BLaER1 treated with 17β-estradiol and CSF1 and Interleukin-3, amounts not matched to agents 10 nM and 100 nM (cell line): Measurements from ENCODE around the gene MYO10.

Experiments
- H3K27ac ChIP-seq, 11 experiments: shearing (Covaris generic); formaldehyde crosslinking; 2 replicates each; pipeline ENCODE4 v1.8.1; 2022
- H3K27me3 ChIP-seq, 11 experiments: shearing (Covaris generic); formaldehyde crosslinking; 2 replicates each; pipeline ENCODE4 v1.8.1; 2022
- H3K36me3 ChIP-seq, 11 experiments: shearing (Covaris generic); formaldehyde crosslinking; 2 replicates each; pipeline ENCODE4 v1.8.1; 2022
- H3K4me1 ChIP-seq, 10 experiments: shearing (Covaris generic); formaldehyde crosslinking; 2 replicates each; pipeline ENCODE4 v1.8.1; 2022
- H3K4me2 ChIP-seq, 11 experiments: shearing (Covaris generic); formaldehyde crosslinking; 2 replicates each; pipeline ENCODE4 v1.8.1; 2022
- H3K4me3 ChIP-seq, 10 experiments: shearing (Covaris generic); formaldehyde crosslinking; 2 replicates each; pipeline ENCODE4 v1.8.1; 2022
- H3K9ac ChIP-seq, 11 experiments: shearing (Covaris generic); formaldehyde crosslinking; 2 replicates each; pipeline ENCODE4 v1.8.1; 2022
- H3K9me3 ChIP-seq, 11 experiments: shearing (Covaris generic); formaldehyde crosslinking; replicated peaks in 1 of 11; 2 replicates each; pipeline ENCODE4 v1.8.1; 2022
- H4K20me1 ChIP-seq, 11 experiments: shearing (Covaris generic); formaldehyde crosslinking; 2 replicates each; pipeline ENCODE4 v1.8.1; 2022
- Cebpa-rat ChIP-seq, 11 experiments: shearing (Covaris generic); IDR thresholded peaks; 2 replicates each; pipeline ENCODE4 v1.8.1; 2022

The MYO10 gene

GRCh38 chr5:16929347-16929746, 6.7 kb downstream of the MYO10 start:
- H3K36me3 ChIP-seq, result no peaks in the 10 kb centered on the region
- no peak overlapping the region for H3K4me2 ChIP-seq
- H3K27ac ChIP-seq, result no peak overlapping the region

DNA sequence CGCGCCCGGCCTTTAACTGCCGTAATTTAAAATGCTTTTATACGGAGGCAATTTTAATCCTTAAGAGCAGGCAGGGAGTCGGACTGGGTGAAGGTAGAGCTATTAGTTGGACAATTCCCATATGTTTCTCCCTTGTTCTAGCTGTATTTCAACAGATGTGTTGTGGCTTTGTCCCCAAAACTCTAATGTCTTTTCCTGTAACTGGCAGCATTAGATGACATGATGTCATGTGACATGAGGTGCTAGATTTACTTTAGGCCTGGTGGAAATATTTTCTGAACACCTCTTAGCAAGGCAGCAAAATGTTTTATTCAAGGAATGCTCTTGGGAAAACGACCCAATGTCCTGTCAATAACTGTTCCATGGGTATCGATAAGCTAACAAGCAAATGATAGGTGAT, 8.5 kb downstream of the MYO10 start:
- Histone ChIP-seq H3K4me1 (0 out of 20 replicates have a peak, but pooled peaks cover 0 to 4% (median 0%) of the 10 kb centered on the region in 10 experiments), H3K4me2 (no peak overlapping the region), H3K9ac (no peak overlapping the region), H3K9me3 (no peaks in the 10 kb centered on the region), H3K27me3 (no peaks in the 10 kb centered on the region), H4K20me1 (no peaks in the 10 kb centered on the region), H3K36me3 (no peaks in the 10 kb centered on the region), H3K4me3 (no peak overlapping the region), H3K27ac (no peak overlapping the region)
- no peak for TF ChIP-seq Cebpa-rat (IDR thresholded peaks at IDR 0.05)

More at GRCh38 chr5:16929347-16929746, 6.7 kb downstream of the MYO10 start:
- no peaks in the 10 kb centered on the region for H3K9me3 ChIP-seq
- H4K20me1 ChIP-seq, result no peaks in the 10 kb centered on the region
- H3K9ac ChIP-seq, result no peak overlapping the region
- H3K4me1 ChIP-seq, result 0 out of 20 replicates have a peak, but pooled peaks cover 0 to 4% (median 0%) of the 10 kb centered on the region in 10 experiments
- H3K4me3 ChIP-seq, result no peak overlapping the region
- no peak for TF ChIP-seq Cebpa-rat (IDR thresholded peaks at IDR 0.05)
- peaks cover 0 to 7% (median 0%) of the 10 kb centered on the region in 11 experiments; a peak in 1 of 22 replicates for H3K27me3 ChIP-seq

DNA sequence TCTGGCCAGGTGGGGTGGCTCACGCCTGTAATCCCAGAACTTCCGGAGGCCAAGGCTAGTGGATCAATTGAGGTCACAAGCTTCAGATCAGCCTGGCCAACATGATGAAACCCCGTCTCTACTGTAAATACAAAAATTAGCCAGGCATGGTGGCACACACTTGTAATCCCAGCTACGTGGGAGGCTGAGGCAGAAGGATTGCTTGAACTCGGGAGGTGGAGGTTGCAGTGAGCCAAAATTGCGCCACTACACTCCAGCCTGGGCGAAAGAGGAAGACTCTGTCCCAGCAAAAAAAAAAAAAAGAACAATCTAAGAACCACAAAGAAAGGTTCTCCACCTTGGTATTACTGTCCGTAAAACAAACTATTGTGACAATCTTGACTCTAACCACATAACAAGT, 9.7 kb downstream of the MYO10 start:
- H3K4me1 ChIP-seq, result no peaks in the 10 kb centered on the region
- H3K4me3 ChIP-seq, result no peak overlapping the region
- H3K27ac ChIP-seq, result no peak overlapping the region
- H3K9me3 ChIP-seq, result no peaks in the 10 kb centered on the region
- H3K9ac ChIP-seq, result no peak overlapping the region
- no peaks in the 10 kb centered on the region for H4K20me1 ChIP-seq
- no peaks in the 10 kb centered on the region for H3K27me3 ChIP-seq
- no peaks in the 10 kb centered on the region for H3K36me3 ChIP-seq
- no peak for TF ChIP-seq Cebpa-rat (IDR thresholded peaks at IDR 0.05)
- H3K4me2 ChIP-seq, result no peak overlapping the region

DNA sequence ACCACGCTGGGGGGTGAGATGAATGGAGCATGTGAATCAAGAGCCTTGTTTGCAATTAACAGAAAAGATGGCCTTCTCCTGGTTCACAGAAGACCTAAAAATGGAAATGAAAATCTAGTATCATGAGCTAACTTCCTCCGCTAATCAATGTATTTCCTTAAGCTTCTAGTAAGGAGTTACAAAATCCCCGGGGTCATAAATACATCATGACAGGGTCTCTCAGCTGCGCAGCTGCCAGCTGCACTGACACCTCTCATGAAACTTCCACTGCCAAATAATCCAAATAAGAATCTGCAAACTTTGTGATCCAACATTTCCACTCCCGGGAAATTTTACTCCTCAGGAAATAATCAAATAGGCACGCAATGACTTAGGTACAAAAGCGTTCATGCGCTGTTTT, 11.9 kb downstream of the MYO10 start:
- Histone ChIP-seq H3K9me3 (no peaks in the 10 kb centered on the region), H3K27me3 (no peaks in the 10 kb centered on the region), H3K4me2 (no peak overlapping the region), H3K27ac (no peak overlapping the region), H4K20me1 (no peaks in the 10 kb centered on the region), H3K9ac (no peak overlapping the region), H3K4me3 (no peak overlapping the region), H3K36me3 (no peaks in the 10 kb centered on the region), H3K4me1 (no peaks in the 10 kb centered on the region)
- TF ChIP-seq Cebpa-rat (IDR thresholded peaks at IDR 0.05), result no peak

DNA sequence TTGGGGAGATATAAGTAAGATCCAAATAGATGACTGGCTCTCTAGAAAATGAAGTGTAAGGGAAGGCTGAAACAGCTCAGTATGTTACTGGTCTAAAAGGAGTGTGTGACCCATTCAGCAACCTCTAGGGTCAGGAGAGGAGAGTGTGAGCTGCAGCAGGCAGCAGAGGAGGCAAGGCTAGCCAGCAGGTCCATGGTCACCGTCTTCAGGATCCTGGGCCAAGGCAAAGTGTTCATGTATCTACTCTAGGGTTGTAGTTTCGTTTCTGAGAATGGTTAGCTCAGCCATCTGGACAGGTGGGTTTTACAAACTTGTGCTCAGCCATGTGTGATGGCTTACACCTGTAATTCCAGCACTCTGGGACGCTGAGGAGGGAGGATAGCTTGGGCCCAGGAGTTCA, 13.7 kb downstream of the MYO10 start:
- Histone ChIP-seq H3K27me3 (no peaks in the 10 kb centered on the region), H3K4me3 (no peak overlapping the region), H3K9me3 (no peaks in the 10 kb centered on the region), H4K20me1 (no peaks in the 10 kb centered on the region), H3K4me1 (no peaks in the 10 kb centered on the region), H3K4me2 (no peak overlapping the region), H3K27ac (no peak overlapping the region), H3K36me3 (no peaks in the 10 kb centered on the region), H3K9ac (no peak overlapping the region)
- no peak for TF ChIP-seq Cebpa-rat (IDR thresholded peaks at IDR 0.05)

GRCh38 chr5:16921211-16921610, 14.9 kb downstream of the MYO10 start:
- no peak for TF ChIP-seq Cebpa-rat (IDR thresholded peaks at IDR 0.05)
- Histone ChIP-seq H3K4me1 (peaks cover 0 to 7% (median 0%) of the 10 kb centered on the region in 10 experiments; a peak in 6 of 20 replicates), H3K36me3 (no peaks in the 10 kb centered on the region), H3K4me3 (no peak overlapping the region), H3K4me2 (no peak overlapping the region), H3K9me3 (no peaks in the 10 kb centered on the region), H3K27ac (no peak overlapping the region), H4K20me1 (no peaks in the 10 kb centered on the region), H3K9ac (no peak overlapping the region), H3K27me3 (no peaks in the 10 kb centered on the region)

- no peak overlapping the region for H3K4me2 ChIP-seq
Observed at GRCh38 chr5:16920109-16920816, 15.8 kb downstream of the MYO10 start.

GRCh38 chr5:16918891-16919671, 17.0 kb downstream of the MYO10 start:
- Histone ChIP-seq H3K27ac (no peak overlapping the region), H3K36me3 (no peaks in the 10 kb centered on the region), H3K4me1 (peaks cover 0 to 15% (median 0%) of the 10 kb centered on the region in 10 experiments; a peak in 6 of 20 replicates), H3K4me2 (no peak overlapping the region), H3K9ac (no peak overlapping the region), H4K20me1 (no peaks in the 10 kb centered on the region), H3K9me3 (no peaks in the 10 kb centered on the region), H3K4me3 (no peak overlapping the region), H3K27me3 (no peaks in the 10 kb centered on the region)
- no peak for TF ChIP-seq Cebpa-rat (IDR thresholded peaks at IDR 0.05)

More at GRCh38 chr5:16920109-16920816, 15.8 kb downstream of the MYO10 start:
- TF ChIP-seq Cebpa-rat (IDR thresholded peaks at IDR 0.05), result no peak
- H3K4me3 ChIP-seq, result no peak overlapping the region
- no peaks in the 10 kb centered on the region for H3K27me3 ChIP-seq
- H3K27ac ChIP-seq, result no peak overlapping the region
- peaks cover 0 to 15% (median 0%) of the 10 kb centered on the region in 10 experiments; a peak in 6 of 20 replicates for H3K4me1 ChIP-seq
- H4K20me1 ChIP-seq, result no peaks in the 10 kb centered on the region
- no peaks in the 10 kb centered on the region for H3K9me3 ChIP-seq
- H3K9ac ChIP-seq, result no peak overlapping the region
- no peaks in the 10 kb centered on the region for H3K36me3 ChIP-seq

DNA sequence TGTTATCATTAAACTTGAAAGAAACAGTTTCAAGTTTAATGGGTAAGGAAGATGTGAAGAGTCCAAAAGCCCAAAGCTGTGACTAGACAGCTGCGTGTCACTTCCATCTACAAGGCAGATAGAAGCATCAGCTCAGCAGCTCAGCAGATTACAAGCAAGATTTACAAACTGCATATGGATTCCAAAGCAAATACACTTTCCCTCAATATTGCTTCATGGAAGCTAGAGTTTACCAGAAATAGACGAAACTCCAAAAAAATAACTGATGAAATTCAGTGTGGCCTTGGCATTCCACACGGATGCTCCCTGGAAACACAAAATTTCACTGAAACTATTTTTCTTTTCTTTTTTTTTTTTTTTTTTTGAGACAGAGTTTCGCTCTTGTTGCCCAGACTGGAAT, 17.9 kb downstream of the MYO10 start:
- Histone ChIP-seq H3K27me3 (no peaks in the 10 kb centered on the region), H3K27ac (no peak overlapping the region), H3K36me3 (no peaks in the 10 kb centered on the region), H3K9ac (no peak overlapping the region), H3K4me3 (no peak overlapping the region), H3K4me1 (peaks cover 0 to 15% (median 0%) of the 10 kb centered on the region in 10 experiments; a peak in 6 of 20 replicates), H3K4me2 (no peak overlapping the region), H3K9me3 (no peaks in the 10 kb centered on the region), H4K20me1 (no peaks in the 10 kb centered on the region)
- TF ChIP-seq Cebpa-rat (IDR thresholded peaks at IDR 0.05), result no peak
